Immature natural killer cell (primary cell): ENCODE measurements around the gene NR1H3. TPM values are rescaled to one million over a fixed set of nuclear protein-coding genes. Genes with fewer than 3 reads are reported as not detected.

Source experiments
- DNase-seq, 3 donors: peaks; one replicate each; pipeline ENCODE4 v3.0.0; 2022; ENCODE audit warnings: mixed read lengths in 1 of 3
- H3K27ac Mint-ChIP-seq, 6 donors: one replicate each; pipeline ENCODE4 v1.8.0; 2020; ENCODE audit warnings: mixed read lengths in 6 of 6, mild to moderate bottlenecking in 5 of 6, inconsistent platforms in 4 of 6, moderate library complexity in 3 of 6
- H3K27me3 Mint-ChIP-seq, 3 donors: one replicate each; pipeline ENCODE4 v1.8.0; 2020 to 2021; ENCODE audit warnings: low read depth in 3 of 3, mild to moderate bottlenecking in 3 of 3, mixed read lengths in 3 of 3, moderate library complexity in 3 of 3, inconsistent platforms in 1 of 3
- H3K36me3 Mint-ChIP-seq, 3 donors: one replicate each; pipeline ENCODE4 v1.8.0; 2020; ENCODE audit warnings: mixed read lengths in 3 of 3, inconsistent platforms in 2 of 3, mild to moderate bottlenecking in 2 of 3
- H3K4me1 Mint-ChIP-seq, 2 donors: one replicate each; pipeline ENCODE4 v1.8.0; 2020; ENCODE audit warnings: inconsistent platforms in 2 of 2, mild to moderate bottlenecking in 2 of 2, mixed read lengths in 2 of 2, moderate library complexity in 1 of 2
- H3K4me3 Mint-ChIP-seq, 5 donors: one replicate each; pipeline ENCODE4 v1.8.0; 2020; ENCODE audit warnings: mild to moderate bottlenecking in 5 of 5, mixed read lengths in 5 of 5, inconsistent platforms in 3 of 5, moderate library complexity in 3 of 5
- H3K9me3 Mint-ChIP-seq, 6 donors: one replicate each; pipeline ENCODE4 v1.8.0; 2020; ENCODE audit warnings: mild to moderate bottlenecking in 6 of 6, mixed read lengths in 6 of 6, inconsistent platforms in 4 of 6, moderate library complexity in 3 of 6
- polyA plus RNA-seq, 3 donors: library from polyadenylated mRNA; unstranded; fragments of 300-500 nt; fragmentation: Illumina TruSeq; gene quantifications; one replicate each; pipeline ENCODE4 v1.2.3, GENCODE V29; 2021

NR1H3 gene
- polyA plus RNA-seq, 3 donors from 2014 or later: 14.8 to 20.3 (median 19.8) TPM

- Mint-ChIP-seq H3K27ac (peak overlapping the region; percentile 83 to 98 (median 94)), H3K4me3 (peak overlapping the region; percentile 86 to 97 (median 91)), H3K36me3 (no peaks in the 10 kb centered on the region), H3K9me3 (no peaks in the 10 kb centered on the region), H3K4me1 (peaks cover 51% of the 10 kb centered on the region in 2 donors), H3K27me3 (peaks cover 12 to 22% (median 16%) of the 10 kb centered on the region in 3 donors)
- no peak for DNase-seq
These were observed 10.1 kb downstream of the NR1H3 start for GRCh38 chr11:47267876-47268275.

GRCh38 chr11:47268448-47269001 is 10.7 kb downstream of the NR1H3 start:
- Mint-ChIP-seq H3K27me3 (peaks cover 12 to 22% (median 16%) of the 10 kb centered on the region in 3 donors), H3K27ac (peak overlapping the region; percentile 83 to 98 (median 94)), H3K36me3 (no peaks in the 10 kb centered on the region), H3K4me3 (peak overlapping the region; percentile 86 to 97 (median 91)), H3K9me3 (no peaks in the 10 kb centered on the region), H3K4me1 (peaks cover 54 to 57% of the 10 kb centered on the region in 2 donors)
- DNase-seq: no peak

- H3K36me3 Mint-ChIP-seq: peaks cover 0 to 5% (median 0%) of the 10 kb centered on the region in 3 donors
- DNase-seq: peak; percentile 79 to 86 (median 84)
- peak overlapping the region; percentile 86 to 97 (median 91) for H3K4me3 Mint-ChIP-seq
- peak overlapping the region; percentile 83 to 98 (median 94) for H3K27ac Mint-ChIP-seq
- peaks cover 61 to 64% of the 10 kb centered on the region in 2 donors for H3K4me1 Mint-ChIP-seq
- H3K9me3 Mint-ChIP-seq: no peaks in the 10 kb centered on the region
- H3K27me3 Mint-ChIP-seq: peaks cover 12 to 22% (median 16%) of the 10 kb centered on the region in 3 donors
These were observed 11.4 kb downstream of the NR1H3 start for GRCh38 chr11:47269002-47269828.

GRCh38 chr11:47269829-47270305 is 12.1 kb downstream of the NR1H3 start, which contains the start of gene MADD:
TSS of gene MADD (plus strand) at chr11:47270133.
- Mint-ChIP-seq H3K27me3 (peaks cover 12 to 22% (median 16%) of the 10 kb centered on the region in 3 donors), H3K4me1 (peaks cover 65 to 70% of the 10 kb centered on the region in 2 donors), H3K4me3 (peak within 1 kb of the TSS; percentile 87 to 97 (median 91)), H3K9me3 (no peaks in the 10 kb centered on the region), H3K27ac (peak within 1 kb of the TSS; percentile 83 to 98 (median 94)), H3K36me3 (peaks cover 0 to 10% (median 0%) of the 10 kb centered on the region in 3 donors)
- peak; percentile 90 to 93 (median 91) for DNase-seq

GRCh38 chr11:47270331-47271271 is 12.8 kb downstream of the NR1H3 start:
- DNase-seq: peak; percentile 78 to 82 (median 79)
- Mint-ChIP-seq H3K9me3 (no peaks in the 10 kb centered on the region), H3K4me1 (peaks cover 60 to 63% of the 10 kb centered on the region in 2 donors), H3K27ac (peak overlapping the region; percentile 83 to 96 (median 91)), H3K4me3 (peak overlapping the region; percentile 80 to 91 (median 87)), H3K36me3 (peaks cover 0 to 10% (median under 1%) of the 10 kb centered on the region in 3 donors), H3K27me3 (peaks cover 12 to 22% (median 16%) of the 10 kb centered on the region in 3 donors)

GRCh38 chr11:47271328-47271727 is 13.5 kb downstream of the NR1H3 start:
- Mint-ChIP-seq H3K4me1 (peaks cover 57 to 66% of the 10 kb centered on the region in 2 donors), H3K9me3 (no peaks in the 10 kb centered on the region), H3K36me3 (peaks cover 5 to 17% (median 8%) of the 10 kb centered on the region in 3 donors), H3K27me3 (peaks cover 12 to 22% (median 16%) of the 10 kb centered on the region in 3 donors), H3K4me3 (peak overlapping the region; percentile 80 to 91 (median 87)), H3K27ac (peak overlapping the region; percentile 83 to 96 (median 91))
- DNase-seq: no peak

GRCh38 chr11:47271961-47272661 is 14.3 kb downstream of the NR1H3 start:
- H3K27me3 Mint-ChIP-seq: peaks cover 12 to 22% (median 16%) of the 10 kb centered on the region in 3 donors
- peak overlapping the region; percentile 83 to 96 (median 91) for H3K27ac Mint-ChIP-seq
- peaks cover 57 to 73% of the 10 kb centered on the region in 2 donors for H3K4me1 Mint-ChIP-seq
- peak in 1 of 3 donors; percentile 24 for DNase-seq
- peaks cover 9 to 25% (median 13%) of the 10 kb centered on the region in 3 donors for H3K36me3 Mint-ChIP-seq
- no peaks in the 10 kb centered on the region for H3K9me3 Mint-ChIP-seq
- peak overlapping the region; percentile 80 to 91 (median 87) for H3K4me3 Mint-ChIP-seq

GRCh38 chr11:47272706-47273105 is 14.9 kb downstream of the NR1H3 start:
- Mint-ChIP-seq H3K36me3 (peaks cover 10 to 25% (median 14%) of the 10 kb centered on the region in 3 donors), H3K27ac (peak overlapping the region; percentile 4 to 92 (median 52)), H3K4me1 (peaks cover 55 to 72% of the 10 kb centered on the region in 2 donors), H3K4me3 (peak overlapping the region in 4 of 5 donors; percentile 2 to 51 (median 42)), H3K27me3 (peaks cover 12 to 22% (median 16%) of the 10 kb centered on the region in 3 donors), H3K9me3 (no peaks in the 10 kb centered on the region)
- no peak for DNase-seq

- Mint-ChIP-seq H3K27ac (peak overlapping the region in 1 of 6 donors; percentile 1), H3K27me3 (peaks cover 4 to 12% (median 8%) of the 10 kb centered on the region in 3 donors), H3K4me1 (peaks cover 39 to 56% of the 10 kb centered on the region in 2 donors), H3K36me3 (peaks cover 14 to 42% (median 21%) of the 10 kb centered on the region in 3 donors), H3K4me3 (no peak overlapping the region), H3K9me3 (no peaks in the 10 kb centered on the region)
- DNase-seq: no peak
These were observed 16.9 kb downstream of the NR1H3 start for GRCh38 chr11:47274495-47275235.

GRCh38 chr11:47276923-47277322 is 19.1 kb downstream of the NR1H3 start:
- no peak overlapping the region for H3K4me3 Mint-ChIP-seq
- H3K27me3 Mint-ChIP-seq: peaks cover 0 to 3% (median under 1%) of the 10 kb centered on the region in 3 donors
- no peak overlapping the region for H3K27ac Mint-ChIP-seq
- H3K4me1 Mint-ChIP-seq: peaks cover 24 to 42% of the 10 kb centered on the region in 2 donors
- no peak for DNase-seq
- no peaks in the 10 kb centered on the region for H3K9me3 Mint-ChIP-seq
- peaks cover 26 to 55% (median 34%) of the 10 kb centered on the region in 3 donors for H3K36me3 Mint-ChIP-seq

- DNase-seq: no peak
- Mint-ChIP-seq H3K9me3 (no peaks in the 10 kb centered on the region), H3K27me3 (peaks cover 0 to 3% (median 1%) of the 10 kb centered on the region in 3 donors), H3K4me1 (peaks cover 12 to 30% of the 10 kb centered on the region in 2 donors), H3K36me3 (peaks cover 33 to 63% (median 41%) of the 10 kb centered on the region in 3 donors), H3K27ac (no peak overlapping the region), H3K4me3 (no peak overlapping the region)
These were observed 20.3 kb downstream of the NR1H3 start for GRCh38 chr11:47278058-47278457.

- Mint-ChIP-seq H3K27me3 (peaks cover 0 to 3% (median 1%) of the 10 kb centered on the region in 3 donors), H3K27ac (no peak overlapping the region), H3K4me1 (peaks cover 8 to 23% of the 10 kb centered on the region in 2 donors), H3K4me3 (no peak overlapping the region), H3K36me3 (peaks cover 34 to 63% (median 41%) of the 10 kb centered on the region in 3 donors), H3K9me3 (no peaks in the 10 kb centered on the region)
- DNase-seq: no peak
These were observed 21.0 kb downstream of the NR1H3 start for GRCh38 chr11:47278769-47279168.
